AG09309 (cell line): ENCODE measurements around the gene TRIM4.
"Not testable (repeated sequence)": the region's sequence is repeated elsewhere in the genome, so short reads cannot be mapped to it uniquely, and the experiment has no call there.

Source experiments
- DNase-seq: peaks from one replicate; pipeline ENCODE4 v3.0.0-alpha.2; 2010; ENCODE audit warnings: low read depth
- H3K4me3 ChIP-seq: 2 replicates; pipeline ENCODE4 v1.5.1; 2011; ENCODE audit warnings: mild to moderate bottlenecking, low read depth, low read length, moderate library complexity; ENCODE audit not compliant: control insufficient read depth
- TF ChIP-seq, protein P1 (sequence below): IDR thresholded peaks from 2 replicates; pipeline ENCODE4 v1.5.1; 2011; ENCODE audit warnings: mild to moderate bottlenecking, low read depth, low read length, inconsistent platforms; ENCODE audit not compliant: insufficient read depth, control insufficient read depth; ENCODE audit errors: missing control alignments

TRIM4 gene

DNA sequence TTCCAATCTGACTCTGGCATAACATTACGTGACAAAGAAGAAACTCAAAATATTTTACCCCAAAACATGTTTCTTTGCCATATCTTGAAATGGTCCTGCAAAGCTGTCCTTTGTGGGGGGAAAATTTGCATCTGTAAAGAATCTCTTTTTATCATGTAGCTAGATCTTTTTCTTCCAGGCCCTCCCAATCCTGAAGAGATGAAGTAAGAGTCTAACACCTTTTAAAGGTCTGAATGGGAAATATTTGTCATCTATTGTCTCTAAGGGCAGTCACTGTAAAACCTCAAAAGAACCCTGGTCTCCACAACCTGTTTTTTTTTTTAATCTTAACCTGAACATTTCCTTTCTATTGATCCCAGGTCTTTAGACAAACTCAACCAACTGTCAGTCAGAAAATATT is 51.1 kb downstream of the TRIM4 start:
- no peak for DNase-seq
- TF ChIP-seq, protein P1, sequence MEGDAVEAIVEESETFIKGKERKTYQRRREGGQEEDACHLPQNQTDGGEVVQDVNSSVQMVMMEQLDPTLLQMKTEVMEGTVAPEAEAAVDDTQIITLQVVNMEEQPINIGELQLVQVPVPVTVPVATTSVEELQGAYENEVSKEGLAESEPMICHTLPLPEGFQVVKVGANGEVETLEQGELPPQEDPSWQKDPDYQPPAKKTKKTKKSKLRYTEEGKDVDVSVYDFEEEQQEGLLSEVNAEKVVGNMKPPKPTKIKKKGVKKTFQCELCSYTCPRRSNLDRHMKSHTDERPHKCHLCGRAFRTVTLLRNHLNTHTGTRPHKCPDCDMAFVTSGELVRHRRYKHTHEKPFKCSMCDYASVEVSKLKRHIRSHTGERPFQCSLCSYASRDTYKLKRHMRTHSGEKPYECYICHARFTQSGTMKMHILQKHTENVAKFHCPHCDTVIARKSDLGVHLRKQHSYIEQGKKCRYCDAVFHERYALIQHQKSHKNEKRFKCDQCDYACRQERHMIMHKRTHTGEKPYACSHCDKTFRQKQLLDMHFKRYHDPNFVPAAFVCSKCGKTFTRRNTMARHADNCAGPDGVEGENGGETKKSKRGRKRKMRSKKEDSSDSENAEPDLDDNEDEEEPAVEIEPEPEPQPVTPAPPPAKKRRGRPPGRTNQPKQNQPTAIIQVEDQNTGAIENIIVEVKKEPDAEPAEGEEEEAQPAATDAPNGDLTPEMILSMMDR = no peak
- H3K4me3 ChIP-seq = no peak overlapping the region

DNA sequence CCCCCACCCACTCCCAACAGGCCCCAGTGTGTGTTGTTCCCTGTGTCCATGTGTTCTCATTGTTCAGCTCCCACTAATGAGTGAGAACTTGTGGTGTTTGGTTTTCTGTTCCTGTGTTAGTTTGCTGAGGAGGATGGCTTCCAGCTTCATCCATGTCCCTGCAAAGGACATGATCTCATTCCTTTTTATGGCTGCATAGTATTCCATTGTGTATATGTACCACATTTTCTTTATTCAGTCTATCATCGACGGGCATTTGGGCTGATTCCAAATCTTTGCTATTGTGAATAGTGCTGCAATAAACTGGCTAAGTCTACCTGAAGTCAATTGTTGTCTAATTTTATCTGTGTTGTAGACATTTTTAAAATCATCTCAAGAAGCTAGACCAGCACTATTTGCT is 51.9 kb downstream of the TRIM4 start:
- H3K4me3 ChIP-seq, DNase-seq: not testable (repeated sequence)

DNA sequence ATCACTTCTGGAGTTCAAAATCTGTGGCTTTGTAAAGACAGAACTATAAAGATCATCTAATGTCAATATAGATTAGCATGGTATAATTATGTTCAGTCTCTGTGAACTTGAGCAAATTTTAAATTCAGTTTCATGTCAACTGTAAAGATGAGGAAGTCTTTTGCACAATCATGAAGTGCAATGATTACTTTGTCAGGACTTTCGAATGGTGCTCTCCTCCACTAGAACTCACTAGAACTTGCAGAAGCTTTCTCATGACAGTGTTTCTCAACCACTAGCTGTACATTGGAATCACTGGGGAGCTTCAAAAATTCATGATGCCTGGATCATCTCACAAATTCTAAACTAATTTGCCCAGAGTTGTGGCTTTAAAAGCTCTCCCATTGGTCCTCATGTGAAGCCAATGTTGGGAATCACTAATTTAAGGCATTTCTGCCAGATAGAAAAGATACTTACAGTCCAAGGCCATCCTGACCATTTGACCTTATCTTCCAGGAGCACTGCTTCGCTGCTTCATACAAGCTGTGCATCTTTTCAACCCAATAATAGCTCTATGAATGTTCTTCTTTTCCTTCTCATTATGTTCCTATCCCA is 55.4 kb downstream of the TRIM4 start:
- DNase-seq = no peak
- TF ChIP-seq, protein P1 = no peak
- no peak overlapping the region for H3K4me3 ChIP-seq

DNA sequence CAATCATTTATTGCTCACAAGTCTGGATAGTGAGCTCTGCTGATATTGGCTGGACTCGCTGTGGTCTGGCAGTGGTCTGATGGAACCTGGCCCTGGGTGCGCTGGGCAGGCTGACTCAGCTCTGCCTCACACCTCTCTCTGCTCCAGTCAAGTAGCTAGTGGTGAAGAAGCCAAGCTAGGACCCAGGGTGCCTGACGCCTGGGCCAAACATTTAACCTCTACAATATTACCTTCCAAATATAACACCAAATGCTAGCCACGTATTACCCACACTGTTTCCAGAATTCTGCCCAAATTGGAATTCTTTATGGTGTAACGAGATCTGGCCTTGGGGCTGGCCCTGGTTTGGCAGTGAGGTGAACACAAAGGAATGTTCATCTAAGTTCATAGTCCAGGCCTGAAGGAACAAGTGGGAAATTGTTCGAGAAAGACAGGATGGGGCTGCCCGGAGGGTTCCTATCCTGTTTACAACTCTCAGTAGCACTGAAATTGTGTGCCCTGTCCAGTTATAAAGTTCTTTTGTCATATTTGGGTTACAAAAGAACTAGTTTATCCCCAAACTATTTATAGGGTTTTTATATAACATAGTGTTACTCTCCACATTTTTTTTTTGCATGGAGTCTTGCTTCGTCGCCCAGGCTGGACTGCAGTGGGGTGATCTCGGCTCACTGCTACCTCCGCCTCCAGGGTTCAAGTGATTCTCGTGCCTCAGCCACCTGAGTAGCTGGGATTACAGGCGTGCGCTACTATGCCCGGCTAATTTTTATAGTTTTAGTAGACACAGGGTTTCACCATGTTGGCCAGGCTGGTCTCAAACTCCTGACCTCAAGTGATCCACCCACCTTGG is 58.8 kb downstream of the TRIM4 start:
- TF ChIP-seq, protein P1 = no peak
- H3K4me3 ChIP-seq = no peak overlapping the region
- DNase-seq = peak; percentile 56

DNA sequence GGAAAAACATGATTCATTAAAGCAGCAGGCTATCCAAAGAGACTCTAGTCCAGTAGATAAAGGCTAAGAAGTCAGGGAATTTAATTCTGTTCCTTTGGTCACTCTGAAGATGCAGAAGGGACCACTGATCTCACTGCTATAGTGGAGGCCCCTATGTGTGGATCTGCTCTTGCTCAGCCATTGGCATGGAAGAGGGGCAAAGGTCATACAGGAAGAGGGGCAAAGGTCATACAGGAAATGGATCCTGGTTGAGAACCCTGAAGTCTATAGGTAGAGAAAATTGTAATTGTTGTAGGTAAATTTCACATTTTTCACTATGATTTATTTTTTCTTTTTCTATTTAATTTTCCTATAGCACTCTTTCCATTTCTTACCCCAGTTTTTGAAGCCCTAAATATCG is 64.1 kb downstream of the TRIM4 start:
- H3K4me3 ChIP-seq = no peak overlapping the region
- no peak for DNase-seq
- TF ChIP-seq, protein P1 = no peak

DNA sequence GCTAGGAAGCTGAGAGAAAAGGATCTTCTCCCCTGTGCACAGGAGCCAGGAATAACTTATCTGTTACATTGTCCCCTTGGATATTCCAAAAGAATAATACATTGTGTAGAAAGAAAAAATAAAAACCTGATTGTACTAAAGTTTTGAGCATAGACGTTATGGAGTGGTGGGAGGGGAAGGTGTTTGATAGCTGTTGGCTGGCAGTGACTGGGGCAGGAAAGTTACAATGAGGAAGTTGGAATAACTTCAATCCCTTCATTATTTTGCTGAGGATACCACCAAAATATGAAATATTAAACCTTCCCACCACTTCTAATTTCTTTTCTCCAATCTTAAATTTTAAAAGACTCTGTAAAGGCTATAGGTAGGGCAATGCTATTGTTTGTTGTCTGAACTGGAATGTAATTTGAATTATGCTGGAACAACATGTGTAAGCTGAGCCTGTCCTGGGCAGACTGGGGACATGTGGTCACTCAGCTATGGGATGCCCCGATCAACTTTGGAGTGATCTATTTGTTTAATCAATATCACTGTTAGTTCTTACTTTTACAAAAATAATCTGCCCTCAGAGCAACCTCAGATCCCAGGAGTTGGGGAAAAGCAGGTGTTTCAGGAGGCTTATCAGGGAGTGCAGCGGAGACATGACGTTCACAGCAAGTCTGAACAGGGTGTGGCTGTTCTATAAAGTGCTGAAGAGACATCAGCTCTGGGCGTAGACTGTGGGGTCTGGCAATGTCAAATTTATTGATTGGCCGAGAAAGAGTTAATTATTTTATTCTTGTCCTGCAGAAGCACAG is 70.7 kb downstream of the TRIM4 start:
- DNase-seq = no peak
- H3K4me3 ChIP-seq = no peak overlapping the region
- TF ChIP-seq, protein P1 = no peak

DNA sequence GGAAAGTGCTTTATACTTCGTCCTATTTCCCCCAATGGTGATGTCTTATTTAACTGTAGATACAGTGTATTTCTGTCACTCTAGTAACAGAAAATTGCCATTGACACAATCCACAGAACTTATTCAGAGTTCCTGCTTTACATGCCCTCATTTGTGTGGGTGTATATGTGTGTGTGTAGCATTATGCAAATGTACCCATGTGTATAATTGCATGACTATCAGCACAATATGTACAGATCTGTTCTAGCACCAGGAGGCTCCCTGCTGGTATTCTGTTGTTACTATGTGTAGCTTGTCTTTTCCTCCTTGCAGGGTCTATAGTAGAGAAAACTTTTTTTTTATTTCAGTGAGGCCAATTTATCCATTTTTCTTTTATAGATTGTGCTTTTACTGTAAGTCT is 75.0 kb downstream of the TRIM4 start:
- H3K4me3 ChIP-seq = no peak overlapping the region
- TF ChIP-seq, protein P1 = no peak
- DNase-seq = no peak
